HS-5 (cell line): ENCODE results near the gene OLFML1.
A peak's percentile ranks its signal among the peaks of the same experiment; 100 is the strongest.

Source experiments
- DNase-seq: peaks from one replicate; pipeline ENCODE4 v3.0.0-alpha.2; 2012; ENCODE audit warnings: low read depth

Gene OLFML1

GRCh38 chr11:7485186-7486097 lies at the start of gene OLFML1:
OLFML1 (plus strand) TSS chr11:7485506; CDS start chr11:7485876, 370 bp downstream.
- no peak for DNase-seq

GRCh38 chr11:7436146-7436545 lies 49.2 kb upstream of the OLFML1 start:
- DNase-seq: no peak

GRCh38 chr11:7436657-7437056 lies 48.6 kb upstream of the OLFML1 start:
- DNase-seq: no peak

- peak; percentile 10 for DNase-seq
Observed at GRCh38 chr11:7437696-7438095, 47.6 kb upstream of the OLFML1 start.

GRCh38 chr11:7439746-7440320 lies 45.5 kb upstream of the OLFML1 start:
- no peak for DNase-seq

GRCh38 chr11:7442588-7443215 lies 42.6 kb upstream of the OLFML1 start:
- peak; percentile 26 for DNase-seq

- no peak for DNase-seq
Observed at GRCh38 chr11:7444091-7444981, 41.0 kb upstream of the OLFML1 start.

- DNase-seq: no peak
Observed at GRCh38 chr11:7445564-7445963, 39.7 kb upstream of the OLFML1 start.

- DNase-seq: no peak
Observed at GRCh38 chr11:7448201-7448600, 37.1 kb upstream of the OLFML1 start.

GRCh38 chr11:7449211-7449840 lies 36.0 kb upstream of the OLFML1 start:
- no peak for DNase-seq

GRCh38 chr11:7449841-7450214 lies 35.5 kb upstream of the OLFML1 start:
- no peak for DNase-seq

GRCh38 chr11:7450836-7451235 lies 34.5 kb upstream of the OLFML1 start:
- no peak for DNase-seq

- DNase-seq: no peak
Observed at GRCh38 chr11:7451520-7451919, 33.8 kb upstream of the OLFML1 start.

- no peak for DNase-seq
Observed at GRCh38 chr11:7451952-7452494, 33.3 kb upstream of the OLFML1 start.

- DNase-seq: no peak
Observed at GRCh38 chr11:7454854-7455253, 30.5 kb upstream of the OLFML1 start.

GRCh38 chr11:7457211-7457610 lies 28.1 kb upstream of the OLFML1 start:
- peak; percentile 52 for DNase-seq

- no peak for DNase-seq
Observed at GRCh38 chr11:7462706-7463105, 22.6 kb upstream of the OLFML1 start.

GRCh38 chr11:7467652-7468051 lies 17.7 kb upstream of the OLFML1 start:
- DNase-seq: peak; percentile 76

- DNase-seq: no peak
Observed at GRCh38 chr11:7469351-7469865, 15.9 kb upstream of the OLFML1 start.

GRCh38 chr11:7471071-7471470 lies 14.2 kb upstream of the OLFML1 start:
- DNase-seq: no peak

GRCh38 chr11:7473717-7474116 lies 11.6 kb upstream of the OLFML1 start:
- DNase-seq: no peak
